Esophagus (tissue), 2 donors: ENCODE data around the gene SNX25. TPM values are rescaled to one million over a fixed set of nuclear protein-coding genes. Genes with fewer than 3 reads are reported as not detected.
"Not testable (repeated sequence)": the region's sequence is repeated elsewhere in the genome, so short reads cannot be mapped to it uniquely, and the experiment has no call there.

Experiments used
- H3K27ac ChIP-seq, 2 donors: one replicate each; pipeline ENCODE4 v1.5.1; 2013; ENCODE audit warnings: low read depth in 2 of 2, mild to moderate bottlenecking in 2 of 2, inconsistent platforms in 1 of 2, low read length in 1 of 2, moderate library complexity in 1 of 2
- H3K27me3 ChIP-seq, 2 donors: one replicate each; pipeline ENCODE4 v1.6.1; 2013; ENCODE audit warnings: low read length in 2 of 2, control low read depth in 1 of 2, mild to moderate bottlenecking in 1 of 2; ENCODE audit not compliant: insufficient read depth in 2 of 2, control insufficient read depth in 1 of 2
- H3K36me3 ChIP-seq, 2 donors: one replicate each; pipeline ENCODE4 v1.6.1; 2013; ENCODE audit warnings: low read length in 1 of 2; ENCODE audit not compliant: control insufficient read depth in 2 of 2, insufficient read depth in 2 of 2
- H3K4me1 ChIP-seq, 2 donors: one replicate each; pipeline ENCODE4 v1.6.1; 2013; ENCODE audit warnings: low read length in 1 of 2; ENCODE audit not compliant: control insufficient read depth in 2 of 2, insufficient read depth in 2 of 2
- H3K4me3 ChIP-seq, 2 donors: one replicate each; pipeline ENCODE4 v1.5.1; 2013; ENCODE audit warnings: low read length in 2 of 2, mild to moderate bottlenecking in 2 of 2, low read depth in 1 of 2, moderate library complexity in 1 of 2
- H3K9me3 ChIP-seq, 2 donors: one replicate each; pipeline ENCODE4 v1.6.1; 2013; ENCODE audit warnings: mild to moderate bottlenecking in 2 of 2, low read depth in 1 of 2, low read length in 1 of 2, moderate library complexity in 1 of 2; ENCODE audit not compliant: control insufficient read depth in 2 of 2, insufficient read depth in 1 of 2
- WGBS, 2 donors: extraction: QIAGEN DNeasy Blood & Tissue Kit; methylation state at CpG; one replicate each; pipeline ENCODE4 v1.1.7; 2013; 5-methylcytosine and 5-hydroxymethylcytosine counted together
- polyA plus RNA-seq, 2 donors: library from polyadenylated mRNA; stranded (reverse); fragments of 200-250 nt; gene quantifications; one replicate each; pipeline ENCODE4 v1.2.3, GENCODE V29; 2013
- donor health status: healthy with polysubstance abuse.
- donor health status: Bipolar disorder and iron deficiency.

SNX25 gene
- polyA plus RNA-seq, 2 donors = 3.5 to 4.4 TPM

- Histone ChIP-seq H3K36me3 (peaks cover 0 to 6% of the 10 kb centered on the region in 2 donors), H3K27me3 (no peaks in the 10 kb centered on the region), H3K27ac (no peak overlapping the region), H3K4me3 (no peak overlapping the region), H3K4me1 (no peaks in the 10 kb centered on the region), H3K9me3 (no peaks in the 10 kb centered on the region)
- WGBS, 2 donors = 88 to 91% methylated on average over 6 of the region's 6 CpGs
Measured at GRCh38 chr4:185190306-185190856, 19.0 kb upstream of the SNX25 start.

GRCh38 chr4:185192059-185192458, 17.3 kb upstream of the SNX25 start:
- no peaks in the 10 kb centered on the region for H3K4me1 ChIP-seq
- peaks cover 0 to 6% of the 10 kb centered on the region in 2 donors for H3K36me3 ChIP-seq
- no peaks in the 10 kb centered on the region for H3K27me3 ChIP-seq
- 68 to 77% methylated on average over 1 of the region's 1 CpG for WGBS, 2 donors
- H3K27ac ChIP-seq = no peak overlapping the region
- no peak overlapping the region for H3K4me3 ChIP-seq
- H3K9me3 ChIP-seq = no peaks in the 10 kb centered on the region

GRCh38 chr4:185194924-185195888, 14.2 kb upstream of the SNX25 start:
- Histone ChIP-seq H3K27me3 (no peaks in the 10 kb centered on the region), H3K9me3 (no peaks in the 10 kb centered on the region), H3K27ac (no peak overlapping the region), H3K36me3 (peaks cover 0 to 2% of the 10 kb centered on the region in 2 donors), H3K4me1 (no peaks in the 10 kb centered on the region), H3K4me3 (no peak overlapping the region)
- 72% methylated on average over 9 of the region's 9 CpGs for WGBS, 2 donors

GRCh38 chr4:185196437-185196836, 13.0 kb upstream of the SNX25 start:
- WGBS, 2 donors = 96 to 97% methylated on average over 2 of the region's 2 CpGs
- Histone ChIP-seq H3K9me3 (no peaks in the 10 kb centered on the region), H3K4me3 (no peak overlapping the region), H3K4me1 (no peaks in the 10 kb centered on the region), H3K36me3 (no peaks in the 10 kb centered on the region), H3K27me3 (no peaks in the 10 kb centered on the region), H3K27ac (no peak overlapping the region)

GRCh38 chr4:185198189-185198588, 11.2 kb upstream of the SNX25 start:
- not testable (repeated sequence) for H3K27me3 ChIP-seq, H3K9me3 ChIP-seq, H3K27ac ChIP-seq, H3K4me1 ChIP-seq, H3K36me3 ChIP-seq, H3K4me3 ChIP-seq
- 96 to 97% methylated on average over 4 of the region's 4 CpGs for WGBS, 2 donors

- no peaks in the 10 kb centered on the region for H3K36me3 ChIP-seq
- no peaks in the 10 kb centered on the region for H3K4me1 ChIP-seq
- no peaks in the 10 kb centered on the region for H3K9me3 ChIP-seq
- 55 to 63% methylated on average over 16 of the region's 16 CpGs for WGBS, 2 donors
- H3K27ac ChIP-seq = peak overlapping the region in 1 of 2 donors; percentile 65
- H3K27me3 ChIP-seq = no peaks in the 10 kb centered on the region
- H3K4me3 ChIP-seq = peak overlapping the region in 1 of 2 donors; percentile 63
Measured at GRCh38 chr4:185201977-185202962, 7.1 kb upstream of the SNX25 start.

GRCh38 chr4:185202984-185203485, 6.4 kb upstream of the SNX25 start:
- no peaks in the 10 kb centered on the region for H3K4me1 ChIP-seq
- no peaks in the 10 kb centered on the region for H3K36me3 ChIP-seq
- H3K9me3 ChIP-seq = no peaks in the 10 kb centered on the region
- WGBS, 2 donors = 60 to 67% methylated on average over 8 of the region's 8 CpGs
- no peaks in the 10 kb centered on the region for H3K27me3 ChIP-seq
- H3K27ac ChIP-seq = peak overlapping the region; percentile 92 to 93
- peak overlapping the region; percentile 63 to 81 for H3K4me3 ChIP-seq

GRCh38 chr4:185203486-185204237, 5.7 kb upstream of the SNX25 start, which contains the start of gene CFAP97:
Gene CFAP97 (minus strand): TSS chr4:185204000. CDS start chr4:185191196, 12,804 bp downstream.
- Histone ChIP-seq H3K27ac (peak within 1 kb of the TSS; percentile 92 to 93), H3K9me3 (no peaks in the 10 kb centered on the region), H3K36me3 (no peaks in the 10 kb centered on the region), H3K4me3 (peak within 1 kb of the TSS; percentile 63 to 81), H3K4me1 (no peaks in the 10 kb centered on the region), H3K27me3 (no peaks in the 10 kb centered on the region)
- 0 to 1% methylated on average over 83 to 103 of the region's 103 CpGs for WGBS, 2 donors
